Measurements from ENCODE around the gene FKBP8.

DNA sequence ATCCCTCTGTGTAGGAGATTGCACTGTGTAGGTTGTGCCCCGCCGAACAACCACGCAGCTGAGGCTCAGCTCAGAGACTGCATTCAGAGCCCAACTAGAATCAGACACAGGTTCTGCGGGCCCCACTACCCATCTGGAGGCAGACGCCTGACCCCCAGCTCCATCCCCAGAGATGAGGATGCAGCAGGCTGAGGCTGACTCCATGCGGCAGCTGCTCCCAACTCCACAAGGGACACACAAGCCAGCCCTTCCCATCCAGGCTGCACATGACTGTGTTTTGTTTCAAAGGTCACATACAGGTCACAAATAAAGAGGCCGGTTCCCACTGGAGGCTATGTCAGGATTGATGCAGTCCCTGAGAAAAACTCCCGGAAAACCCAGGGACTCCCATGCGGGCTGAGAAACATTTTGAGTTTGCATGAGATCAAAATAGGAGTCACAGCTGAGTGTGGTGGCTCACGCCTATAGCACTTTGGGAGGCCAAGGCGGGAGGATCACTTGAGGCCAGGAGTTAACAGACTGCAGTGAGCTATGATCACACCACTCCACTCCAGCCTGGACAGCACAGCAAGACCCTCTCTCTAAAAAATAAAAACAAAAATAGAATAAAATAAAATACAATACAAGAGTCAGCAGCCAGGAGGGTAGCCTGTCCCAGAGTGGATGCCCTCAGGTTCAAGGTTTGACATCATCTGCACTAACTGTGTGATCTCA lies 35.5 kb downstream of the FKBP8 start:
- TF ChIP-seq POLR2AphosphoS5 (IDR thresholded peaks at IDR 0.05) (no peak), EP300 (conservative IDR thresholded peaks at IDR 0.05; ENCODE audit: poor library complexity, severe bottlenecking) (no peak), EZH2 (IDR thresholded peaks at IDR 0.05; ENCODE audit: borderline replicate concordance, insufficient read depth, low read length, poor library complexity, severe bottlenecking) (no peak), RAD21 (conservative IDR thresholded peaks at IDR 0.05) (no peak), TAF1 (IDR thresholded peaks at IDR 0.05; ENCODE audit: low read depth) (no peak)
- TF ChIP-seq, protein P1, sequence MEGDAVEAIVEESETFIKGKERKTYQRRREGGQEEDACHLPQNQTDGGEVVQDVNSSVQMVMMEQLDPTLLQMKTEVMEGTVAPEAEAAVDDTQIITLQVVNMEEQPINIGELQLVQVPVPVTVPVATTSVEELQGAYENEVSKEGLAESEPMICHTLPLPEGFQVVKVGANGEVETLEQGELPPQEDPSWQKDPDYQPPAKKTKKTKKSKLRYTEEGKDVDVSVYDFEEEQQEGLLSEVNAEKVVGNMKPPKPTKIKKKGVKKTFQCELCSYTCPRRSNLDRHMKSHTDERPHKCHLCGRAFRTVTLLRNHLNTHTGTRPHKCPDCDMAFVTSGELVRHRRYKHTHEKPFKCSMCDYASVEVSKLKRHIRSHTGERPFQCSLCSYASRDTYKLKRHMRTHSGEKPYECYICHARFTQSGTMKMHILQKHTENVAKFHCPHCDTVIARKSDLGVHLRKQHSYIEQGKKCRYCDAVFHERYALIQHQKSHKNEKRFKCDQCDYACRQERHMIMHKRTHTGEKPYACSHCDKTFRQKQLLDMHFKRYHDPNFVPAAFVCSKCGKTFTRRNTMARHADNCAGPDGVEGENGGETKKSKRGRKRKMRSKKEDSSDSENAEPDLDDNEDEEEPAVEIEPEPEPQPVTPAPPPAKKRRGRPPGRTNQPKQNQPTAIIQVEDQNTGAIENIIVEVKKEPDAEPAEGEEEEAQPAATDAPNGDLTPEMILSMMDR (IDR thresholded peaks at IDR 0.05; ENCODE audit: poor library complexity, severe bottlenecking) = no peak

Measured in neural cell (in vitro differentiated cells).